ENCODE results near the gene PRRX2.

GRCh38 chr9:129665389-129665775, at the start of gene PRRX2:
- no peak for TF ChIP-seq CTCF (conservative IDR thresholded peaks at IDR 0.05 in 1 of 2, IDR thresholded peaks at IDR 0.05 in 1 of 2; ENCODE audit: extremely low read depth in 1 of 2, insufficient read depth in 1 of 2, low read depth in 1 of 2, low read length in 2 of 2)
- TF ChIP-seq EZH2 (IDR thresholded peaks at IDR 0.05; ENCODE audit: borderline replicate concordance, low read length), result no peak

All from mammary epithelial cell (primary cell).